Amygdala (tissue), 56 donors: Measurements from ENCODE around the gene CNMD.
"Not testable (repeated sequence)": the region's sequence is repeated elsewhere in the genome, so short reads cannot be mapped to it uniquely, and the experiment has no call there.

Experiments used
- DNase-seq, 56 donors: peaks; one replicate each; lab custom pipeline; 2025; lab: John Stamatoyannopoulos, UW

CNMD gene

GRCh38 chr13:52701728-52702465 is 37.7 kb downstream of the CNMD start:
- no peak for DNase-seq

- no peak for DNase-seq
Measured at GRCh38 chr13:52696566-52696965, 43.1 kb downstream of the CNMD start.

GRCh38 chr13:52695856-52696255 is 43.8 kb downstream of the CNMD start:
- DNase-seq = no peak

GRCh38 chr13:52686376-52686775 is 53.2 kb downstream of the CNMD start:
- DNase-seq = no peak

GRCh38 chr13:52685806-52686205 is 53.8 kb downstream of the CNMD start:
- DNase-seq = not testable (repeated sequence)

GRCh38 chr13:52677823-52678222 is 61.8 kb downstream of the CNMD start:
- DNase-seq = no peak

- DNase-seq = no peak
Measured at GRCh38 chr13:52673465-52673864, 66.2 kb downstream of the CNMD start.

- no peak for DNase-seq
Measured at GRCh38 chr13:52670726-52671125, 68.9 kb downstream of the CNMD start.

GRCh38 chr13:52669677-52670076 is 69.9 kb downstream of the CNMD start:
- DNase-seq = no peak

GRCh38 chr13:52665325-52665724 is 74.3 kb downstream of the CNMD start:
- no peak for DNase-seq

GRCh38 chr13:52664272-52664671 is 75.3 kb downstream of the CNMD start:
- DNase-seq = no peak

- no peak for DNase-seq
Measured at GRCh38 chr13:52659340-52659739, 80.3 kb downstream of the CNMD start.
